Panc1 (cell line): ENCODE data around the gene USP48. TPM values are rescaled to one million over a fixed set of nuclear protein-coding genes. Genes with fewer than 3 reads are reported as not detected.

Experiments
- ATAC-seq: fragments of 200-7000 bp; cut with Tn5 transposase; 2 replicates; pipeline ENCODE4 v1.9.1; 2020; ENCODE audit warnings: mild to moderate bottlenecking, moderate library complexity
- BruUV-seq: library from RNA; stranded (reverse); fragments of 400-500 nt; replicated peaks from 2 replicates; lab custom pipeline; 2021; lab: Mats Ljungman, UMichigan
- CTCF ChIA-PET: fragments of 300-600 bp; sonication (Branson Sonifier 250); formaldehyde crosslinking; loops from one replicate; lab custom pipeline; 2022; ENCODE audit warnings: antibody characterized with exemption; lab: Charles Lee
- POLR2A ChIA-PET: fragments of 300-600 bp; sonication (Branson Sonifier 250); formaldehyde crosslinking; loops from one replicate; lab custom pipeline; 2022; ENCODE audit warnings: antibody characterized with exemption; lab: Charles Lee
- DNase-seq: peaks from one replicate; pipeline ENCODE4 v3.0.0-alpha.2; 2010; ENCODE audit warnings: low read depth, low spot score
- H3K27ac ChIP-seq: 2 replicates; pipeline ENCODE4 v1.5.1; 2011; ENCODE audit warnings: mild to moderate bottlenecking, low read length, inconsistent platforms
- H3K27me3 ChIP-seq: fragments of 200-500 bp; sonication (Bioruptor generic); 2 replicates; pipeline ENCODE4 v1.6.0; 2014; ENCODE audit warnings: low read length, inconsistent platforms; ENCODE audit not compliant: control insufficient read depth, insufficient read depth
- H3K36me3 ChIP-seq: fragments of 200-500 bp; sonication (Bioruptor generic); 2 replicates; pipeline ENCODE4 v1.5.1; 2014; ENCODE audit warnings: inconsistent platforms, mild to moderate bottlenecking, low read length, moderate library complexity; ENCODE audit not compliant: control insufficient read depth, insufficient read depth
- H3K4me1 ChIP-seq: 2 replicates; pipeline ENCODE4 v1.5.1; 2011; ENCODE audit warnings: inconsistent platforms, mild to moderate bottlenecking, low read length, moderate library complexity; ENCODE audit not compliant: control insufficient read depth, insufficient read depth
- H3K4me3 ChIP-seq, 2 experiments: 2 replicates each; pipeline ENCODE4 v1.5.1; 2011 to 2012; ENCODE audit warnings: low read depth in 2 of 2, low read length in 2 of 2, mild to moderate bottlenecking in 2 of 2, inconsistent platforms in 1 of 2, moderate library complexity in 1 of 2
- H3K9me3 ChIP-seq: fragments of 200-500 bp; sonication (Bioruptor generic); 2 replicates; pipeline ENCODE4 v1.5.1; 2014; ENCODE audit warnings: low read depth, mild to moderate bottlenecking, inconsistent platforms, low read length, moderate library complexity; ENCODE audit not compliant: control insufficient read depth, insufficient read depth
- CTCF ChIP-seq: fragments of 450-650 bp; IDR thresholded peaks from 2 replicates; pipeline ENCODE4 v1.5.1; 2017; ENCODE audit warnings: mild to moderate bottlenecking
- POLR2AphosphoS5 ChIP-seq: IDR thresholded peaks from 2 replicates; pipeline ENCODE4 v1.6.1; 2012; ENCODE audit warnings: mild to moderate bottlenecking, low read depth, low read length, moderate library complexity
- REST ChIP-seq, 2 experiments: IDR thresholded peaks; 2 replicates each; pipeline ENCODE4 v1.6.1; 2011 to 2012; ENCODE audit warnings: low read depth in 2 of 2, control low read depth in 1 of 2, low read length in 1 of 2, mild to moderate bottlenecking in 1 of 2, moderate library complexity in 1 of 2; ENCODE audit not compliant: insufficient read depth in 1 of 2
- SIN3A ChIP-seq: IDR thresholded peaks from 2 replicates; pipeline ENCODE4 v1.6.1; 2012; ENCODE audit warnings: low read depth, mild to moderate bottlenecking, low read length, moderate library complexity, borderline replicate concordance; ENCODE audit not compliant: insufficient read depth
- TCF7L2 ChIP-seq: IDR thresholded peaks from 2 replicates; pipeline ENCODE4 v1.6.1; 2011; ENCODE audit warnings: mild to moderate bottlenecking, low read depth, low read length, inconsistent platforms
- in situ Hi-C: cut with HindIII; loops from 2 replicates; pipeline ENCODE4 v1.10.0; 2016; ENCODE audit warnings: low sequenced_read_pairs, low pct_unique_long_range_greater_than_20kb
- intact Hi-C: fragments of 100-400 bp; cut with micrococcal nuclease; formaldehyde crosslinking; loops from one replicate; pipeline ENCODE4 v1.10.0; 2022; ENCODE audit not compliant: unreplicated experiment
- total RNA-seq: library from RNA; stranded (reverse); gene quantifications from one replicate; pipeline ENCODE4 v1.2.1, GENCODE V29; 2021; ENCODE audit not compliant: unreplicated experiment

Gene USP48
- total RNA-seq, 1 experiment from 2014 or later, result 71.6 TPM

- DNase-seq, result peak; percentile 48
- H3K36me3 ChIP-seq, result no peaks in the 10 kb centered on the region
- no peak for TF ChIP-seq REST (IDR thresholded peaks at IDR 0.05; ENCODE audit: insufficient read depth in 1 of 2, low read depth in 2 of 2, low read length in 1 of 2)
- TF ChIP-seq TCF7L2, result no peak
- no peak for TF ChIP-seq SIN3A
- TF ChIP-seq POLR2AphosphoS5, result no peak
- no peak for TF ChIP-seq CTCF
- H3K4me1 ChIP-seq, result no peaks in the 10 kb centered on the region
- no TSS peak for BruUV-seq
- POLR2A ChIA-PET, result interaction anchor here (0.6 kb wide), 1 partner anchor 890 kb away, joined by 21 read pairs; no protein-coding TSS in a partner anchor
- in situ Hi-C loops (no loop called here), intact Hi-C loops (no loop called here)
- no peak overlapping the region for H3K4me3 ChIP-seq
- H3K27ac ChIP-seq, result no peak overlapping the region
- H3K27me3 ChIP-seq, result no peaks in the 10 kb centered on the region
- peak; percentile 66; the same call in 1 of the 2 replicates for ATAC-seq
- CTCF ChIA-PET, result no interaction called here
- no peaks in the 10 kb centered on the region for H3K9me3 ChIP-seq
Observed at GRCh38 chr1:21801100-21801499, 18.2 kb upstream of the USP48 start.

- no peaks in the 10 kb centered on the region for H3K36me3 ChIP-seq
- H3K27ac ChIP-seq, result no peak overlapping the region
- H3K9me3 ChIP-seq, result no peaks in the 10 kb centered on the region; the same call in 1 of the 2 replicates
- no peak for TF ChIP-seq SIN3A
- no peak for TF ChIP-seq REST (IDR thresholded peaks at IDR 0.05; ENCODE audit: insufficient read depth in 1 of 2, low read depth in 2 of 2, low read length in 1 of 2)
- TF ChIP-seq POLR2AphosphoS5, result no peak
- no peak for TF ChIP-seq TCF7L2
- no peak for TF ChIP-seq CTCF
- in situ Hi-C loops (no loop called here), intact Hi-C loops (no loop called here)
- no peak overlapping the region for H3K4me3 ChIP-seq
- ChIA-PET CTCF (no interaction called here), POLR2A (no interaction called here)
- DNase-seq (no peak), ATAC-seq (no peak)
- no TSS peak for BruUV-seq
- no peaks in the 10 kb centered on the region for H3K27me3 ChIP-seq
- no peaks in the 10 kb centered on the region for H3K4me1 ChIP-seq
Observed at GRCh38 chr1:21799730-21800129, 16.8 kb upstream of the USP48 start.
